GM18858 (cell line): ENCODE data around the gene ITGB5.
A peak's percentile ranks its signal among the peaks of the same experiment; 100 is the strongest.
"Not testable (repeated sequence)": the region's sequence is repeated elsewhere in the genome, so short reads cannot be mapped to it uniquely, and the experiment has no call there.

Experiments
- ATAC-seq: cut with Tn5 transposase; IDR thresholded peaks from one replicate; pipeline ENCODE4 v1.9.1; 2021; ENCODE audit not compliant: unreplicated experiment

Gene ITGB5

DNA sequence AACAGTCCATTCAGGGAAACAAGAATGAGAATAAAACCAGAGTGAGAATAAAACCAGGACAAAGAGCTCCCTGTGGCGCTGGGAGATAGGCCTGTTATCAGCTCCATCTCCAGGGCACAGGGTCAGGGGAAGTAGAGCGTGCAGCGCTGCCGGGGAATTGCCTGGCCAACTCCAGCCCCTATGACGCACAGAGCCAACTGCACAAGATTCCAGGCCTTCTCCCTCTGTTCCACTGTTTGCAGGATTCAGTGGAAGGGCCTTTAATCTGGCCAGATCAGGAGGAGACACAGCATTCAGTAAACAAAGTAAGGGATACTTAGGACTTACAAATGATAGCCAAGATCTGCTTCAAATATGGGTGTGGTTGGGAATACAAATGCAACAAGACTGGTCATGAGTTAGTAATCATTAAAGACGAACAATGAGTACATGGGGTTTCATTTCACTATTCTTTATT lies 49.4 kb downstream of the ITGB5 start:
- no peak for ATAC-seq

DNA sequence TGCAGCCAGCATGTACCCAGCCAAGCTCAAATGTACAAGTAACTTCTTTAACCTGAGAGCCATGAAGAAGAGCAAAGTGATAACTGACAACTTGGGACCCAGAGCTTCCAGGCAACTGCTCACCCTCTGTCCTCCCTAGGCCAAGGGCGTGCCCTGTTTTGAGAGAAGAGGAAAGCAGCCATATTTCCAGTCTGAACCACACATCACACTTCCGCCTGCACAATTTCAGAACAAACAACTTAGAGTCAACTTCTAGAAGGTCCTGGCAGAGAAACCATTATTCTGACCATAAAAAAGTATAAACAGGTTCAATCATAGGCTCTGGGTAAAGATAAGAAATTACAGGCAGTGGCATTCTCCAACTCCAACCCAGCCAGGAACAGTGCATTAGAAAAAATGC lies 50.1 kb downstream of the ITGB5 start:
- no peak for ATAC-seq

DNA sequence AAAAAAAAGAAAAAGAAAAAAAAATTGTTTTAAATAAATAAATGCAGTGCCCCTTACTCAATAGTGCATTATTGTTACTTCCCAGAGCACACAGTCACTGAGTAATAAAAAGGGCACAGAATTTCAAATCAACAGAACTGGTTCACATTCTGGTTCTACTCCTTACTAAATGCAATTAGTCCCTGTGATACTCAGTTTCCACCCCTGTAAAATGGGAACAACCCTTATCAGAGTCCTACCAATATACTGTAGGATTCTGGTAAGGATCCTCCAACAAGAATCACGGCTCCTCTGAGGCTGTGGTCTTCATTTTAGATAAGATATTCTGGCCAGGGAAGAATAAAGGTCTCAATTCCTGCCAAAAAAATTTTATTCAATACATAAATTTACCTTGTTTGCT lies 50.7 kb downstream of the ITGB5 start:
- ATAC-seq = no peak

DNA sequence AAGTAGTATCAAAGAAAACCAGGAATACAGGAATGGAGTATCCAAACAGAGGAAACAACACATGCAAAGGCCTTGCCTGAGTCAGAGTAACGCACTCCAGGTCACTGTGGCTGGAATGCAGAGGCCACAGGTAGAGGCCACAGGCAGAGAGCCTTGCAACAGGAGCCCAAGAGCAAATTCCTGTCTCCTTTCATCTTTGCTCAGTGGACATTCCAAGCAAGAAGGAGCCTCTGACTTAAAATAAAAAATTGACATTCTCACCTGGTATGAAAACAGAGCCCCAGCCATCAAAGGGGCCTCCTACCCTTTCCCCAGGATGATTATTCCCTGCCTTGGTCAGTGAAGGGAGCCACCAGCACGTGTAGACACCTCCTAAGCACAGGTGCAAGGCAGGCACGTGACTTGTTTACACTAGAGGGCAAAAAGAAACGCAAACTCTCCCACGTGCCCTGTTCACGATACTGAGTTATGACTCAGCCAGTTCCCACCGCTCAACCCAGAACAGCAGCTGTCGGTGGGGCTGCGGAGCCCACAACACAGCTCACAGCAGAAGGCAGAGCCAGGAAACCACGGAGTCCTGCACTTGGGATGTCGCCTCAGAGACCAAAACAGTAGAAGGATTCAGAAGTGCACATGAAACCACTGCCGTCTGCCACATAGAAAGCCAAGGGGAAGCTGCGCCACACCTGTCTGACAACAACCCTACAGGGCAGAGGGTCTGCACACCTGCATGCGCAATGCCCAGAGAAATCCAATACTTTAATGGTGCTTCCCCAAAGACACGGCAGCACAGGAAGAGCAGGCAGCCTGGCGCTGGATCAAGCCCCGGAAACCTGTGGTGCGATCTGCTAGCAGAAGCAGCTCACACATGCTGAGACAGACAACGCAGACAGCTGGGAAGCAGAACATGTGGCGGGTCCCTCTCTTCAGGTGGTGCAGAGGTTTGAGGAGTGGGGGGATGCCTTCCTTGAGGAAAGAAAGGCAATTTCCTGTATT lies 52.1 kb downstream of the ITGB5 start:
- ATAC-seq = peak; percentile 83

DNA sequence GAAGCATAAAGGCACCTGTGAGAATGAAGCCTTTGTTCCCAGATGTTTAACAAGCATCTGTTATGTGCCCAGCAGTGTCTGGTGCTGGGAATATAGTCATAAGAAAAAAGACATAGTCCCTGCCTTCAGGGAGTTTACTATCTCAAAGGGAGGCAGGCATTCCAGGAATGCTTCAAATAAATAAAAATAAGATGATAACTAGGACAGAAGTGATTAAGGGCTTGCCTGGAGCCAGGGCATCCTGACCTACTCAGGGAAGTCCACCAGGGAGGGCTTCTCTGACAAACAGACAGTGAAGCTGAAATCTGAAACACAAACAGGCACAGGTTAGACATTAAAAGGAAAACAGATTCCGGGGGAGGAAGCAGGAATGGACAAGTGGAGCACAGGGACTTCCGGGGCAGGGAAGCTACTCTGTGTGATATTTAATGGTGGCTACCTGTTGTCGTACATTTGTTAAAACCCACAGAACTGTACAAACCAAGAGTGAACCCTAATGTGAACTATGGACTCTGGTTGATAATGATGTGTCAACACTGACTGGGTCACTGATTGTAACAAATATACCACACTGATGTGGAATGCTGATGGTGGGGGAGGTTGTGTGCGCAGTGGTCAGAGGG lies 53.3 kb downstream of the ITGB5 start:
- ATAC-seq = no peak

DNA sequence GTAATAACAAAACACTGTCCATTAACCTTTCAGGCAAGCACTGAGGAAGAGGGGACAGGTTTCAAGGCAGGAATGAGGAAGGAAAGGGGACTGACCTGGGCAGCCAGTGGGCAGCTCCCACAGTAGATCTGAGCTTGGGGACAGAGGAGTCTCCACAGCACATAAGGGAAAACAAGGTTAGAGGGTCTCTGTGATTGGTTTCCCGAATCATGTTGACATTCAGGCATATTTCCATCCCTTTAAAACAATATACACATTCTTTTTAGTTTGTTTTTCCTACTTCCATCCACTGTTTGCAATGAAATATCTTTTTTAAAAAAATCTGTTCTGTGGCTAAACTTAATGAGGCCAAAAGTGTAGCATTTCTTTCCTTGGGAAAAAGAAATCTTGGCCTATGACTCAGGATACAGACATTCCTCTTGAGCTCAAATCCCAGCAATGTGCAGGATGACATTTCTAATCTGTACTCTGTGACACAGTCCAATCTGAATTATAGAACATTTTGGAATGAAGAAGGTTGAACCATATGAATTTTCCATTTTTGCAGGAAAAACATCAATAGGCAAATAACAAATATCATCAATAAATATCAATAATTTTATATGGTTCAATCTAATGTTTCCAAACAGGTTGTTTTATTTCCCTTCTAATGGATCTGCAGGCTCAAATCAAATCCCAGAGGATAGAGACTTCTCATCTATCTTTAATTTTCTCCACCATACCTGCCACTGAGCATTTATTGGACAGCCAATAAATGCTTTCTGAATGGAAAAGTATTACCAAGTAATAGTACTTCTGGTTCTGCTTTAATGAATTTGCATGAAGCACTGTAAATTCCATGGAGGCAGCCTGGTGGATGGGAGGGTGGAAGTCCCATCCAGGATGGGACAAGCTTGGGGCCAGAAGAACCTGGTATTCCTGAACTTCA lies 54.1 kb downstream of the ITGB5 start:
- no peak for ATAC-seq

DNA sequence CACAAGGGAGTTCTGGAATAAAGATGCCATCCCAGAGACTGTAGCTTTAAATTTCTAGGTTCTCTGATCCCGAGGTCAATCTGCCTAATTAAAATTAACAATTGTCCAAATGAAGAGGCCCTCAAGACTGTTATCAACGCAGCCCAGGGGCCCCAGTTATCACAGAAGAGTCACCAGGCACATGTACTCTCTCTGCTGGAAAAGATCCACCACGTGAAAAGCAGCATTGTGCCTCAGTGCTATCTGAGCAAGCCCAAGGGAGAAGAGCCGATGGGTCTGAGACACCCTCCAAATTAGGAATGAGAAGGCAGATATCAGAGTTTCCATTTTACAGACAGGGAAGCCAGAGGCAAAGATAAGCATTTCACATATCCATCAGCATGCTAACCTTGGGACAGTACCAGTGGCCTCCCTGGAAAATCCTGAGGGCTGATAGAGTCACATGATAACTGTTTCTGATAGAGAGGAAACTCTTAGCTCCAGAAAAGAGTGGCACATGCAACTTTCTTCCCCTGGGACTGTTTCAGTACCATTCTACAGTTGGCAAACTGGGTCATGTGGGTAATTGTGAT lies 55.5 kb downstream of the ITGB5 start:
- ATAC-seq = no peak

DNA sequence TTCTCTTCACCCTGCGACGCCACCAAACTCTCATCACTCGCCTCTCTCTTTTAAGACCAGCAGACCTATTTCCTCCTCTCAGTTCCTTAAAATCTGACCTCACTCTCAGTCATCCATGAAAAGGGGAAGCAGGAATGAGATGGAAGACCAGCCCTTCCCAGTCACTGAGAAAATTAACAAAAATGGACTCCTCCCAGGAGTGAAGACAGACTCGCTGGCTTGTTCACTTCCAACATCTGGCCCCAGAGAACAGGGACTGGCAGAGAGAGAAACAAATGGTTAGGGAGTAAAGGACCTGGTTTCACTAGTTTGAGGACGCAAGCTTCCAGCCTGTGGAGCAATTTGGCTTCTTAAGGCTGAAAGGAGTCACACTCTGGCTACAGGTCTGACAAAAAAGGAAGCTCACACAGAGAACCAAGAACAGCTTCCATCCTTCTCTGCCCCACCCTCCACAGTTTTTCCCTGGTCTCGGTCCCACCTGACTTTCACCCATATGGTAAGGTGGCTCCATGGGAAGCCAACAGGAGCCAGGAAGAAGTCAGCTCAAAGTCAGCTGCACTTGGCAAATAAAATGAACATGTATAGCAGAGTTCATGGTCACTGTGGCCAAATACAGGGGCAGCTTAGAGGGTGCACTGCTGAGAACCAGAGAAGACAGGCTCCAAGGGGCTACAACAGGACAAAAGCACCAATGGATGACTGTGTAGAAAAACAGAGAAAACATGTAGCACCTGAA lies 57.2 kb downstream of the ITGB5 start:
- no peak for ATAC-seq

DNA sequence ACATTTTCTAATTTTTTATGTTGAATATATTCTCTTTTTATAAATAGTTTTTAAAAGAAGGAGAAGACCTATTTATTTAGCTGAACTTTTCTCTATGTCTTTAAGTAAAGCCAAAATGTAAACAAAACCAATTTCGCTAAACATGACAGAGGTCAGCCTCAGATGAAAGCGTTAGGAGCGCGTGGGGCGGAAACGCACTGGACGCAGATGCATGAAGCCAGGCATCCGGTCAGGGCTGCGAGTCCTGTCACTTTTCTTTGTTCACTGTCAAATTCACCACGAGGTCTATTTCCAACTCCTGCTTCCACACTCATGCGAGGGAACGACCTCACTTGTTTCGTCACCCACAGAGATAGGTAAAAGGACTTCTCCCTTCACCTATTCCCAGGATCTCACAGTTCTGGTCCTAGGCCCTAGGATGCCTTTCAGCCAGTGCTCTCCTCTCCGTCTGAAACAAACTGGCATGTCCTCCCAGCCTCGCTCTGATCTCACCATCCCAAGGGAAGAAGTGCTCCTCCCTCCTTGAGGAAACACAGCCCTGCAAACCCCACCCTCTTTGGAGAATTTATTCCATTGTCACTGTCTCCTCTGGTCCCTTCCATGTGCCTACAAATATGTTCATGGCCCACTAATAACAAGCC lies 57.9 kb downstream of the ITGB5 start:
- ATAC-seq = no peak

DNA sequence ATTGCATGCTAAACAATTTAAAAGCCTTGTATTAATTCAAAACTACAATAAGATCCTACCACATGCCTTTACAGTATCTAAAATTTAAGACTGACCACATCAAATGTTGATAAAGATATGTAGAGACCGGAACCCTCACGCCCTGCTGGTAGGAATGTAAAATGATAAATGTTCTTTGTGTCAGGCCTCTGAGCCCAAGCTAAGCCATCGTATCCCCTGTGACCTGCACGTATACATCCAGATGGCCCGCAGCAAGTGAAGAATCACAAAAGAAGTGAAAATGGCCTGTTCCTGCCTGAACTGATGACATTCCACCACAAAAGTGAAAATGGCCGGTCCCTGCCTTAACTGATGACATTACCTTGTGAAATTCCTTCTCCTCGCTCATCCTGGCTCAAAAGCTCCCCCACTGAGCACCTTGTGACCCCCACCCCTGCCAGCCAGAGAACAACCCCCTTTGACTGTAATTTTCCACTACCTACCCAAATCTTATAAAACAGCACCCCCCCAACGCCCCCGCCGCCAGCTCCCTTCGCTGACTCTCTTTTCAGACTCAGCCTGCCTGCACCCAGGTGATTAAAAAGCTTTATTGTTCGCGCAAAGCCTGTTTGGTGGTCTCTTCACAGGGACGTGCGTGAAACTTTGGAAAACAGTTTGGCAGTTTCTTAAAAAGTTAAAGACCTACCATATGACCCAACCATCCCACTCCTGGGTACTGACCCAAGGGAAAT lies 59.5 kb downstream of the ITGB5 start:
- ATAC-seq = not testable (repeated sequence)

DNA sequence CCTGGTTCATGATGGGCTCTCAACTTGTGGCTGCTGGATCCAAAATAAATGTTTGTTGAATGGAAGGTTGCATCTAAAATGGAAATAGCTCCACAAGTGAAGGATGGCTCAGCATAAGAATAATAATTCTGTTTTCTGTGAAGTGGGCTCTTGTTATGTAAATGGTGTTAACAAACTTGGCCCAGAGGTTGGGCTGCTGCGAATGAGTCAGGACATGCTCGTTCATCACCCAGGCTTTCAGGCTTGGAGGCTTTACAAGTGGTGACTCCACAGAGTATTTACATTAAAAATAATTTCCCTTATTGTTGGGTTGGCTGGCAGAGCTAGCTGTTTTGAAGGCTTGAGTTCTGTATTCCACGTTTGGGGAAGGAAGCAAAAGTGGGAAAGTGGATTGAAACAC lies 60.5 kb downstream of the ITGB5 start:
- ATAC-seq = no peak

DNA sequence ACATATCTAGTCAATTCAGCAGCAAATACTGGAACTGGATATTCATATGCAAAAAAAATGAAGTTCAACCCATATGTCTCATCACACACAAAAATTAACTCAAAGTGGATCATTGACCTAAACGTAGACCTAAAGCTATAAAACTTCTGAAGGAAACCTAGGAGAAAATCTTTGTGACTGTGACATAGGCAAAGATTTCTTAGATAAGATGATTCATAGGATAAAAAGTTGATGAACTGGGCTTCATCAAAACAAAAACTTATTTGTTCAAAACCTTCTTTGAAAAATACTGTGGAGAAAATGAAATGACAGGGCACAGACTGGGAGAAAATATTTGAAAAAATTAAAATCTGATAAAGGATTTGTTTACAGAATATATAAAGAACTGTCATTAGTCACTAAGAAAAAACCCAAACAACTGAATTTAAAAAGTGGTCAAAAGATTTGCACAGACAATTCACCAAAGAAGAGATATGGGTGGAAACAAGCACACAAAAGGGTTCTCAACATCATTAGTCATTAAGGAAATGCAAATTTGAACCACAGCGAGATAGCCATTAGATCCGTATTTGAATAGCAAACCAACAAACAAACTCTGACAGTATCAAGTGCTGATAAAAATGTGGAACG lies 62.8 kb downstream of the ITGB5 start:
- ATAC-seq = no peak

DNA sequence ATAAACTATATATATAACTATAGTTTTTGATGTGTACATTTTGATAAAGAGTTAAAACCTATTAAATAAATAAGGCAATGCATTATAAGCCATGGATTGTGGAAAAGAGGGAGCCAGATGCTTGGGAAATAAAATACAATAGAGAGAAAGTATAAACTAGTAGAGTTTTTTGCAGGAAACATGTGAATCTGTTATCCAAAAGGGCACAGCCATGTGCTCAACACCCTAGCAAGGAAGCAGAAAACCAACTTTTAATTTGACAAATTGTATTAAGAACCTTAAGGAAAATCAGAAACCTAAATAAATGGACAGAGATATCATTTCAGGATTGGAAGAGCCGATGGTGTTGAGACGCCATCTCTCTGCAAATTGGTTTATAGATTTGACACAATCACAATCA lies 63.5 kb downstream of the ITGB5 start:
- no peak for ATAC-seq

DNA sequence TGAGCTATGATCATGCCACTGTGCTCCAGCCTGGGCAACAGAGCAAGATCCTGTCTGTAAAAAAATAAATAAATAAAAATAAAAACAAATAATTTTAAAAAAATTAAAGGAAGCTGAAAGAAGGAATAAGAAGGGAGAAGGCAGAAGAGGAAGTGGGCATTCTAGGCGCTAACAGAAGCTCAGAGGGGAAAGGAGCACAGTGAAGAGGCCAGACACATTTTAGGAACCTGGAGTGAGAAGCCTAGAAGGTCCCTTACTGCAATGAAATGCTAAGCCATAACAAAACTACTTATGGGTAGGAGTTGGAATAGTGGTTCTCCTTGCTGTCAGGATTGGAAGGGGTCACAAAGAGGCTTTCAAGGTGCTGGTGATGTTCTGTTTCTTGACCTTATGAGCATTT lies 64.0 kb downstream of the ITGB5 start:
- ATAC-seq = no peak

DNA sequence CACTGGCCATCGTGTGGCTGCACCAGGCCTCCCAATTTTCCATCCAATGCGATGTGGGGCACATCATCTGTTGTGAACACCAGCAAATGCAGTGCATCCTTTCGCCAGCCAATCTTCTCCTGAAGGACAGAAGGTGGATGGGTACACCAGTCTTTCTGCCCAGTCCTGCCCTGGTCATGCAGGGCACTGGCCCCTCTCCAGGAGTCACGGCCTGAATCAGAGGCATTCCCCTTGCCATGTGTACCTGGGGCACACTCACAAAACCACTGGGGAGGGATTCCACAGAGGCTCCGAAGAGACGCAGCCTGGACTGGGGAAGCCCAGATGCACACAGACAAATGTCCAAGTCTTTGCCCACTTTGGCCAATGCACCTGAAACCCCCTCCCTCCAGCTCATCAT lies 65.8 kb downstream of the ITGB5 start:
- ATAC-seq = no peak

DNA sequence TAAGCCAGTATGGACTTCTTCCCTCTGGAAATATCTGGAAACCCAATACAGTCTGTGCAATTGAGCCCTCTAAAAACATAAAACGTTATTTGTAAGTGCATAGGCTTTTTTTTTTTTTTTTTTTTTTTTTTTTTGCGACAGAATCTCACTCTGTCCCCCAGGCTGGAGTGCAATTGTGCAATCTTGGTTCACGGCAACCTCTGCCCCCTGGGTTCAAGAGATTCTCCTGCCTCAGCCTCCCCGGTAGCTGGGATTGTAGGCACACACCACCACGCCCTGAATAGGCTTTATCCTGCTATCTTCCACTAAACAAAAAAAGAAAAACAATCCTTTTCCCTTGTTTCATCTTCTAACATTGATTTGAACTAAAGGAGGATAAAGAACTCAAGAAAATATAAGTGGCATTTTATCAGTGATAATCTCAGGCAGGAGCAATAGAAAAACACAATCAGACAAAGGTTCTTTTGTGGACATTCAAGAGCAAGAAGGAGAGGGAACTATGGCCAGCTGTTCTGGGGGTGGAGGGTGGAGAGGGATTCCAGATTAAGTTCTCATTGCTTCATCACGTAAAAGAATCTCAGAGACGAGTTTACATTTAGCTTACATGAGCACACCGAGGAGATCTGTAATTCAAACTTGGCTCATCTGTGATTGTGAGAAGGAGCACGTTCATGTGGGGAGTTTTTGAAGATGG lies 68.6 kb downstream of the ITGB5 start:
- no peak for ATAC-seq

DNA sequence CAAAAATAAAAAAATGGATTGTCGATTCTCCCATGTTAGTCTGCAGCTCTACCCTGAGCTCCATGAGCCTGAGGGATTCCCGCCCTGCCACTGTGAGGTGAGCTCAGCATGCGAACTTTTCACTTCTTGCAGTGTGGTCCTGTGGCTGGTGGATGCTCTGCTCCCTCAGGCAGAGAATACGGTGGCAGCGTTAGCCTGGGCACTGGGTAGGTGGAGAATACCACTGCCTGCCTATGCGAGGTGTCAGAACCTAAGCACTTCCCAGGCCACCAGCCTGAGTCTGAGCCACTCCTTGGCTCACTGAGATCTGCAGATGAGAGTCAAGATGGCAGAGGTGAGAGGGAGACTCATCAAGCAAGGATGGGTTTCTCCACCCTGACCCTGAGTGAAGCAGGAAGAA lies 70.1 kb downstream of the ITGB5 start:
- ATAC-seq = no peak

DNA sequence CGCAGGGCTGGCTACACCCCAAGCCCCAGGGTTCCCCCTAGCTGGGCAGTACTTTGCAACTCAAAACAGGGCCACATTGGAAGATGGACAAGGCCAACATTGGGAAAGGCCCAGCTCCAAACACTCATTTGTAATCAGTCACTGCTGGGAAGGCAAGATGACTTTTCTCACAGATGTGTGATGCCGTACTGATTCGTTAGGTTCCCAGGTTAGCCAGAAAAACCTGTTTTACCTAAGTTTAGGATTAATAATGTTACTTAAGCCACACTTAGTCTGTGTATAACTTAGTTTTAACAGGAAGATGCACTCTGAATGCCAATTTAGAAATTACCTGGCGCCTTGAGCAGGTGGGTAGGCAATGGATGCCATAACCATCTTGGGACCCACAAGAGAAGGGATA lies 71.0 kb downstream of the ITGB5 start:
- no peak for ATAC-seq
